Measurements from ENCODE around the gene SOS2. TPM values are rescaled to one million over a fixed set of nuclear protein-coding genes. Genes with fewer than 3 reads are reported as not detected.

Gene SOS2
- total RNA-seq, 1 experiment from 2014 or later: 12.8 TPM

DNA sequence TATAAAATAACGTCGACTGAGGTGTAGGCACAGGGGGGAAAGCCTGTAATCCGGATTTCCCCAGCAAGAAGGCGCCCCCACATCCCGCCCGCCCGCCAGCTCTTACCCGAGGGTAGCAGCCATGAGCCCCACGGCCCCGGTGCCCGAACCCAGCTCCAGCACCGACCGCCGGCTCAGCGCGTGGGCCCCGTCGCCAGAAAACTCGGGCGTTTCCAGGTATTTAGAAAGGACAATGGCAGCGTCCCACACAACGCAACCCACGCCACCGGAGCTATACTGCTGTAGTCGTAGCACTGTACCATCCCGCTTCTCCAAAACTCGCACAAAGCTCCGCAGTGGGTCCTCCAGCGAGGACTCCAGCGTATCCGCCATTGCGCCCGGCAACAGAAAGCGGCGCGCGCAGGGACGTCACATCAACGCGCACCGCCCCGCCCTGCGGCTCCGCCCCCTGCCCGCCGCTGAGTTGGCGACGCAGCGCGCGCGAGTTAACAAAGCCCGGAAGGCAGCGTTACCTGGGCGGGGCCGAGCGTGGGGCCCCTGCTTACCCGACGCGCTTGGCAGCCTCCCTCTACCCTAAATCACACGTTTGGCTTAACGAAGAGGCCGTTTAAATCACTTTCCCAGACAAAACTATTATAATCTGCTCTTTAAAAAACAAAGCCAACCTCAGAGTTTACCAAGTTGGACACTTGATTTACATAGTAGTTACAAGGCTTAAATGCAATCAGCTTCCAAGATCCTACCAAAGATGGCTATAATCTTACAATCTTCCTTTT, 115.0 kb downstream of the SOS2 start, which contains the start of gene VCPKMT:
TSS of gene VCPKMT (minus strand) at position 392 of the 776 bp plus-strand sequence. CDS start at position 372, 20 bp downstream.
- DNase-seq (ENCODE audit: low spot score): peak; percentile 72

GRCh38 chr14:50113381-50114035, 117.9 kb downstream of the SOS2 start:
- DNase-seq (ENCODE audit: low spot score): no peak

- DNase-seq (ENCODE audit: low spot score): no peak
Observed at GRCh38 chr14:50110323-50111037, 120.9 kb downstream of the SOS2 start.

DNA sequence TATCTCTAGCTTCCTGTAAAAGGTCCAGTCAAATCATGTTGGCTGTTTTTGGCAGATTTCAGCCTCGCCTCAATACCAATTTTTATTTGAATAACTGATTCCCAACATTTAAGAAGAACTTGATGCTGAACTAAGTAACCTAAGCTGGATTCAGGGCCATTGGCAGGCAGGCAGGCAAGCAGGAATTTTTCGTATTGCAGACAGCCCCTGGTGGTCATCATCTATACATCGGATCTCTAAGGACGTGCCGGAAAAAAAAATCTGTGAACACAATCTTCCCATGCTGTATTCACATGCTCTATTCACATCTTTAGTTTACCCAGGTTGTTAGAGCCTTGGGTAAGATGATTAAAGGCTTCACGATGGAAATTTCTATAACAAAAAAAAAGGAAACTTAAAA, 122.0 kb downstream of the SOS2 start:
- no peak for DNase-seq (ENCODE audit: low spot score)

- no peak for DNase-seq (ENCODE audit: low spot score)
Observed at GRCh38 chr14:50107850-50108249, 123.5 kb downstream of the SOS2 start.

GRCh38 chr14:50106178-50106577, 125.2 kb downstream of the SOS2 start:
- no peak for DNase-seq (ENCODE audit: low spot score)

DNA sequence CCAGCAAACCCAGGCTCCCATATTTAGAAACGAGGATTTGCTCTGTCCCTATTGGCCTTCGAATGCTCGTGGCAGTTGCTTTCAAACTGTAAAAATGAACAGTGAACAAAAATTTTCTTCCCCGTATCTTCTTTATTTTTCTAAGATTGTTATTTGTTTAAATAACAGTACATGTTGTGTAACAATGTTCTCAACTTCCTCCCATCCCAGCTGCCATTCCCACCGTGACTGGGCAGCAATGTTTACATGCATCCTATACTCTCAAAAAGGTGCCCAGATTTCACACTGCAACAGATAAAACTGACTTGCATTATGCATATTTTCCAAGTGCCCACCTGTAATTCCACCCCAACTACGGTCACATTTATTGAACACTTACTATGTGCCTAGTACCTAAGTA, 127.8 kb downstream of the SOS2 start:
- no peak for DNase-seq (ENCODE audit: low spot score)

GRCh38 chr14:50101417-50101816, 130.0 kb downstream of the SOS2 start:
- DNase-seq (ENCODE audit: low spot score): no peak

- DNase-seq (ENCODE audit: low spot score): no peak
Observed at GRCh38 chr14:50100805-50101204, 130.6 kb downstream of the SOS2 start.

- DNase-seq (ENCODE audit: low spot score): peak; percentile 23
Observed at GRCh38 chr14:50099335-50099734, 132.0 kb downstream of the SOS2 start.

- no peak for DNase-seq (ENCODE audit: low spot score)
Observed at GRCh38 chr14:50095895-50096294, 135.5 kb downstream of the SOS2 start.

GRCh38 chr14:50094056-50094755, 137.2 kb downstream of the SOS2 start:
- no peak for DNase-seq (ENCODE audit: low spot score)

DNA sequence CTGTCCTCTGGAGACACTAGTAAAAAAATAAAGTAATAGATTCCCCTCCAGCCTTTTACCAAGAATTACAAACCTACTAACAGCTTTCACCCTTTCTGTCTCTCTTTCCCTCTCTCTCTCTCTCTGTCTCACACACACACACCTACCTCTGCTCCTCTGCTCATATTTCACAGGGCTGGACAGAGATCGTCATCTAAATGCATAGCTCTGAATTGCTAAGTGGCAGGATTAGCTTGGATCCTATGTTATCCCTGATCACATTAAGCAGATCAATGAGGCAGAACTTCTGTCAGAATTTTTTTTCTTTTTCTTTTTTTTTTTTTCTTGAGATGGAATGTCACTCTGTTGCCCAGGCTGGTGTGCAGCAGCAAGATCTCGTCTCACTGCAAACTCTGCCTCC, 137.9 kb downstream of the SOS2 start:
- no peak for DNase-seq (ENCODE audit: low spot score)

DNA sequence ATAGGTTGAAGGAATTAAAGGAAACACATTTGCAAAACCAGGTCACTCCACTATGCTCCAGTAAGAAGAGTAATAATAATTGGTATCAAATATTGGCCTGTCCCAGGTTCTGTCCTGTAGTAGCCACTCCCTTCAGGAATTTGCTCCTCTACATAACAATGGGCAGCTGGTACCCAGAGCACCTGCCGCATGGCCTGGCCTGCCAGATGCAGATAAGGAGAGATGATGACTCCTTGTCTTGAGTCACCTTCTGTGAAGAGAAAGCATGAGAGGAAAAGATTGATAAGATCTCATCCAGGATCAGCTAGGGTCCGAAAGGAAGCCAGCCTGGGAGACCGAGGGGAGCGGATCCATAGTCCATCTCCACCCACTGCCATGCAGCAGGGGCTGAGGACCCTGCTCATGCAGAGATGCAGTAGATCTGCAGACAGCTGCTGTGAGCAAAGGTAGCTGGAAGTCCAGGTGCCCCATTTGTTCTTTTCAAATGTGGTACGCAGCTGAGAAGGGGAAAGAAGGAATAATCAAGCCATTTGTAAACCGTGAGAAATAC, 139.3 kb downstream of the SOS2 start:
- no peak for DNase-seq (ENCODE audit: low spot score)

- no peak for DNase-seq (ENCODE audit: low spot score)
Observed at GRCh38 chr14:50091240-50091913, 140.0 kb downstream of the SOS2 start.

GRCh38 chr14:50089208-50089607, 142.2 kb downstream of the SOS2 start:
- DNase-seq (ENCODE audit: low spot score): no peak

DNA sequence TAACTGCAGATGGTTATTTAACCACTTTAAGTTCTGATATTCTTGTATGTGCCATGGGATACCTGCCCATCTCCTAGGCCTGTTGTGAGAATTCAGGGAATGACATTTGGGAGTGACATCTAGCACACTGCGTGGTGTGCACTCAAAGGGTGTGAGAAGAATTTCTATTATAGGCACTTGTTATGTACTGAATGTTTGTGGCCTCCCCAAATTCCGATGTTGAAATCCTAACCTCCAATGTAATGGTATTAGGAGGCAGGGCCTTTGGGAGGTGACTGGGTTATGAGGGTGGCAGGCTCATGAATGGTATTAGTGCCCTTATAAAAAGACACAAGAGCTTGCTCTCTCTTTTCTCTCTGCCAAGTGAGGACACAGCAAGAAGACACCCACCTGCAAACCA, 142.6 kb downstream of the SOS2 start:
- DNase-seq (ENCODE audit: low spot score): no peak

GRCh38 chr14:50088117-50088515, 143.3 kb downstream of the SOS2 start:
- no peak for DNase-seq (ENCODE audit: low spot score)

DNA sequence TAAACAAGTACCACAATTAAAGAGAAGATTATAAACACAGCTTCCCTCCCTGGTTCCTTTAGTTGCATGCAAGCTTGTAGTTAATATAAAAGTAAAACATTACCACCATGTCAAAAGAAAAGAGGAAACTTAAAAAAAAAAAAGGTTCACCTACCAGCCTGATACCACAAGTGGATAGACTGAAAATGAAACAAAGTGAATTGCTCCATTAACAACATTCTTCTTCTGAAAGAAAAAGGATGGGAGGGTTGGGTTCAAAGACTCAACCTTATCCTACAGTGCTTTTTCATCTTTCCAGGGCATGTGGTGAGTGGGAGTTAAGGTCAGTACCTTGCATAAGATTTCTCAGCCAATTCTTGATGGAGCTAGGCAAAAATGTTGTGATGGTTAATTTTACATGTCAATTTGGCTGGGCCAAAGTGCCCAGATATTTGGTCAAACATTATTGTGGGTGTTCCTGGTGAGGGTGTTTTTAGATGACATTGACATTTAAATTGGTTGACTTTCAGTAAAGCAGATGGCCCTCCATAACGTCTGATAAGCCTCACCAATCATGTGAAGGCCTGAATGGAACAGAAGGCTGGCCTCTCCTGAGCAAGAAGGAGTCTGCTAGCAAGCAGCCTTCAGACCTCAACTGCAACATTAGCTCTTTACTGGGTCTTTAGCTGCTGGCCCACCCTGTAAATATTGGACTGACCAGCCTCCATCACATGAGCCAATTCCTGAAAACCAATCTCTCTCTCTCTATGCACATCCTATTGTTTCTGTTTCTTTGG, 143.8 kb downstream of the SOS2 start:
- DNase-seq (ENCODE audit: low spot score): no peak

GRCh38 chr14:50086321-50086711, 145.1 kb downstream of the SOS2 start:
- no peak for DNase-seq (ENCODE audit: low spot score)

Data from A172 (cell line).